IPS-20b (cell line): ENCODE data around the gene FOXJ1.
"Not testable (repeated sequence)": the region's sequence is repeated elsewhere in the genome, so short reads cannot be mapped to it uniquely, and the experiment has no call there.

Experiments used
- H3K27ac ChIP-seq: one replicate; pipeline ENCODE4 v1.5.1; 2013; ENCODE audit warnings: low read length
- H3K27me3 ChIP-seq: 2 replicates; pipeline ENCODE4 v1.6.1; 2013; ENCODE audit warnings: mild to moderate bottlenecking, low read length, inconsistent platforms; ENCODE audit not compliant: insufficient read depth
- H3K36me3 ChIP-seq: 2 replicates; pipeline ENCODE4 v1.6.1; 2013; ENCODE audit warnings: low read depth, mild to moderate bottlenecking, inconsistent platforms, low read length, moderate library complexity; ENCODE audit not compliant: insufficient read depth
- H3K4me1 ChIP-seq: 2 replicates; pipeline ENCODE4 v1.6.1; 2013; ENCODE audit warnings: mild to moderate bottlenecking, control low read depth, inconsistent platforms, low read length, moderate library complexity; ENCODE audit not compliant: insufficient read depth
- H3K4me3 ChIP-seq: 2 replicates; pipeline ENCODE4 v1.5.1; 2013; ENCODE audit warnings: mild to moderate bottlenecking, low read length, inconsistent platforms
- H3K9ac ChIP-seq: 2 replicates; pipeline ENCODE4 v1.6.1; 2013; ENCODE audit warnings: low read depth, mild to moderate bottlenecking, inconsistent platforms, low read length, moderate library complexity
- H3K9me3 ChIP-seq: 2 replicates; pipeline ENCODE4 v1.6.1; 2013; ENCODE audit warnings: mild to moderate bottlenecking, low read depth, low read length, inconsistent platforms; ENCODE audit not compliant: insufficient read depth

FOXJ1 gene

GRCh38 chr17:76141212-76142038 is at the start of gene FOXJ1:
Gene FOXJ1, minus strand, starts transcription at chr17:76141245. Its CDS starts 850 bp downstream, at chr17:76140395.
- H3K27me3 ChIP-seq, result peaks cover 95% of the 10 kb centered on the region
- peak within 1 kb of the TSS; percentile 57; the same call in 1 of the 2 replicates for H3K9ac ChIP-seq
- H3K9me3 ChIP-seq, result no peaks in the 10 kb centered on the region; the same call in 1 of the 2 replicates
- H3K27ac ChIP-seq, result no peak within 1 kb of the TSS
- peaks cover 43% of the 10 kb centered on the region for H3K4me1 ChIP-seq
- H3K4me3 ChIP-seq, result peak within 1 kb of the TSS; percentile 74
- H3K36me3 ChIP-seq, result no peaks in the 10 kb centered on the region

GRCh38 chr17:76189741-76190140 is 48.7 kb upstream of the FOXJ1 start:
- no peak overlapping the region for H3K27ac ChIP-seq
- H3K27me3 ChIP-seq, result no peaks in the 10 kb centered on the region
- H3K4me3 ChIP-seq, result no peak overlapping the region
- H3K9me3 ChIP-seq, result no peaks in the 10 kb centered on the region
- peaks cover 7% of the 10 kb centered on the region; the same call in 1 of the 2 replicates for H3K4me1 ChIP-seq
- H3K9ac ChIP-seq, result no peak overlapping the region
- H3K36me3 ChIP-seq, result no peaks in the 10 kb centered on the region

- H3K4me1 ChIP-seq, result peaks cover 7% of the 10 kb centered on the region; the same call in 1 of the 2 replicates
- H3K27me3 ChIP-seq, result no peaks in the 10 kb centered on the region
- no peak overlapping the region for H3K27ac ChIP-seq
- no peaks in the 10 kb centered on the region for H3K36me3 ChIP-seq
- H3K9me3 ChIP-seq, result no peaks in the 10 kb centered on the region
- H3K4me3 ChIP-seq, result no peak overlapping the region
- no peak overlapping the region for H3K9ac ChIP-seq
Measured at GRCh38 chr17:76189247-76189646, 48.2 kb upstream of the FOXJ1 start.

GRCh38 chr17:76188213-76189016 is 47.4 kb upstream of the FOXJ1 start:
- H3K27ac ChIP-seq, result no peak overlapping the region
- no peak overlapping the region for H3K4me3 ChIP-seq
- peaks cover 7% of the 10 kb centered on the region; the same call in 1 of the 2 replicates for H3K4me1 ChIP-seq
- no peaks in the 10 kb centered on the region for H3K27me3 ChIP-seq
- no peak overlapping the region for H3K9ac ChIP-seq
- H3K9me3 ChIP-seq, result no peaks in the 10 kb centered on the region
- H3K36me3 ChIP-seq, result no peaks in the 10 kb centered on the region

GRCh38 chr17:76186774-76187173 is 45.7 kb upstream of the FOXJ1 start:
- H3K27me3 ChIP-seq, H3K4me1 ChIP-seq, H3K27ac ChIP-seq, H3K36me3 ChIP-seq, H3K4me3 ChIP-seq, H3K9me3 ChIP-seq, H3K9ac ChIP-seq: not testable (repeated sequence)

GRCh38 chr17:76184290-76184689 is 43.2 kb upstream of the FOXJ1 start:
- Histone ChIP-seq H3K27me3 (no peaks in the 10 kb centered on the region), H3K4me1 (no peaks in the 10 kb centered on the region), H3K4me3 (no peak overlapping the region), H3K27ac (no peak overlapping the region), H3K9me3 (no peaks in the 10 kb centered on the region), H3K9ac (no peak overlapping the region), H3K36me3 (no peaks in the 10 kb centered on the region)

- Histone ChIP-seq H3K4me3 (no peak overlapping the region), H3K27ac (no peak overlapping the region)
Measured at GRCh38 chr17:76182016-76182764, 41.1 kb upstream of the FOXJ1 start.

GRCh38 chr17:76179496-76180467 is 38.7 kb upstream of the FOXJ1 start:
- Histone ChIP-seq H3K4me3 (no peak overlapping the region), H3K4me1 (no peaks in the 10 kb centered on the region), H3K9ac (no peak overlapping the region), H3K36me3 (no peaks in the 10 kb centered on the region), H3K27me3 (no peaks in the 10 kb centered on the region), H3K27ac (no peak overlapping the region), H3K9me3 (no peaks in the 10 kb centered on the region)

More at GRCh38 chr17:76182016-76182764, 41.1 kb upstream of the FOXJ1 start:
- Histone ChIP-seq H3K4me1 (no peaks in the 10 kb centered on the region), H3K9me3 (no peaks in the 10 kb centered on the region), H3K27me3 (no peaks in the 10 kb centered on the region), H3K36me3 (no peaks in the 10 kb centered on the region), H3K9ac (no peak overlapping the region)

- Histone ChIP-seq H3K27me3 (no peaks in the 10 kb centered on the region), H3K4me3 (no peak overlapping the region), H3K27ac (no peak overlapping the region), H3K4me1 (no peaks in the 10 kb centered on the region), H3K36me3 (no peaks in the 10 kb centered on the region), H3K9ac (no peak overlapping the region), H3K9me3 (no peaks in the 10 kb centered on the region)
Measured at GRCh38 chr17:76178124-76178523, 37.1 kb upstream of the FOXJ1 start.

GRCh38 chr17:76176701-76177574 is 35.9 kb upstream of the FOXJ1 start:
- H3K9me3 ChIP-seq, result no peaks in the 10 kb centered on the region
- no peaks in the 10 kb centered on the region for H3K36me3 ChIP-seq
- H3K27ac ChIP-seq, result no peak overlapping the region
- H3K9ac ChIP-seq, result no peak overlapping the region
- H3K27me3 ChIP-seq, result no peaks in the 10 kb centered on the region
- no peak overlapping the region for H3K4me3 ChIP-seq
- no peaks in the 10 kb centered on the region for H3K4me1 ChIP-seq
